Hematopoietic multipotent progenitor cell treated with erythropoietin and hydrocortisone succinate and interleukin-3 and kit ligand, for 17 days (in vitro differentiated cells): Measurements from ENCODE around the gene CBX6.
"Not testable (repeated sequence)": the region's sequence is repeated elsewhere in the genome, so short reads cannot be mapped to it uniquely, and the experiment has no call there.

ENCODE experiments used
- DNase-seq: peaks from one replicate; pipeline ENCODE4 v3.0.0-alpha.2; 2015; ENCODE audit warnings: low spot score

The CBX6 gene

DNA sequence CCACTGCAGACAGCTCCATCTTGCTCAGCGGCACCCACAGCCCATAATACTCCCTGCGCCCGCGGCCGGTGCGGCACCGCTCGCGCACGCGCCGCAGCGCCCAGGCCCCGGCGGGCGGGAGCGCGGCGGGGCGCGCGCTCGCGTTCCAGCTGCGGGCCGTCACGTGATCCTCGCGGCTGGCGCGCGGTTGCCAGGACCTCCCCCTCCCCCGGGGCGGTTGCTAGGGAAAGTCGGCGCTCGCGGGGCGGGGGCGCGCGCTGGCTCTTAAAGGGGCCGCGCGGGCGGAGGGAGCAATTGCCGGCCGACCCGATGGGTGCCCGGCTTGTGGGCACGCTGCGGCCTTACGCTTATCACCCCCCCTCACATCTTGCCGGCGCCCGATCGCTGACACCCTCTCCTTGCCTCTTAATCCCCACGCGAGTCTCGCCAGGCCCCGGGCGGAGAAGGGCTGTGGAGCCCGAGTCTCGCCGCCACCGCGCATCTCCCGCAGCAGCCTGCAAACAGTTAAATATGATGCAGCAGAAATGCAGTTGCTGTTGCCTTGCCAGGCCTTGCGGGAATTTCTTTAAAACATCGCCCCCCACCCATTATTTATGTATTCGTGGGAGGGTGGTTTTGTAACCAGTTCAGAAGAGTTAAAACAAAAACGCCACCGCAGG lies at the start of gene CBX6:
CBX6 (minus strand) TSS at position 45 of the 659 bp plus-strand sequence; CDS start at position 19, 26 bp downstream.
- peak; percentile 82 for DNase-seq

DNA sequence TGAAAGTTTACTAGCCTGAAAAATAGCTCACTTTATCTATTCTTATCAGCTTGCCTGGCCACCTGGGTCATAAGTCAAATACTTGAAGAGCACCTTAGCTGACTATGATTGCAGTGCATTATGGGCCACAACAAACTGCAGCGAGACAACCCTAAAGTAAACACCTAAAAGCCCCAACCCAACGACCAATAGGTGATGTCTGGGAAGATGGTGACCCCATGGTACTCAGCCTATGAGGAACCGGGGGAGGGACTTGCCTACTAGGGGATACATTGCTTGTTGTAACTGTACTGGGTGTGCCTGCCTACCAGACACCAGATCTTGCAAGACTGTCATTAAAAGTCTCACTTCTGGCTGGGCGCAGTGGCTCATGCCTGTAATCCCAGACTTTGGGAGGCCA lies 49.8 kb upstream of the CBX6 start:
- DNase-seq: no peak

- no peak for DNase-seq
Observed at GRCh38 chr22:38921120-38921519, 49.1 kb upstream of the CBX6 start.

GRCh38 chr22:38919631-38920190 lies 47.7 kb upstream of the CBX6 start:
- no peak for DNase-seq

DNA sequence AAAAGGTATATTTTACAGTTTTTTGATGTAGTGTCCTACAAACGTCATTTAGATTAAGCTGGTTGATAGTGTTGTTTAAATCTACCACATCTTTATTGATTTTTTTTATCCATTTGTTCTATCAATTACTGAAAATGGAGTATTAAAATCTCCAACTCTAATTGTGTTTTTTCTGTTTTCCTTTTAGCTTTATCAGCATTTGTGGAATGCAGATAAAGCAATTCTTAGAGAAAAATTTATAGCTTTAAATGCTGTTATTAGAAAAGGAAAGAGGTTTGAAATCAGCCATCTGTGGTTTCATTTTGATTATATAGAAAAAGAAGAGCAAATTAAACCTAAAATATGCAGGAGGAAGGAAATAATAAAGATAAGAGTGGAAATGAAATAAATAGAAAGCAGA lies 39.4 kb upstream of the CBX6 start:
- DNase-seq: no peak

DNA sequence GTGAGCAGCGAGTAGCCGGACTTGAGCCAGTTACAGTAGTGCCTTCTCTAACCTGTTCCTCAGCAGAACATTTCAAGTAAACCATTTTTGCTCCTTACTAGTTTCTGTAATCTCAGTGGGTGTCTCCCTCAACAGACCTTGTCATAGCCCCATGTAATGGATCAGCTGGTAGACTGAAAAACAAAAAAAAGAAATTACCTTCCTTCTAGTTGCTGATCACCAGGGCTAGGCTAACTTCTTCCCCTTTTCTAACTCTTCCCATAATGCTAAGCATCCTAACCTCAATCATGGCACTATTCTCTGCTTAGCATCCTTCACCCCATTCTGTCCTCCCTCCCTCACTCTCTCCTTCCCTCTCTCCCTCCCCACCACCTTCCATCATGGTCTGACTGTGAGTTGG lies 35.8 kb upstream of the CBX6 start:
- DNase-seq: no peak

DNA sequence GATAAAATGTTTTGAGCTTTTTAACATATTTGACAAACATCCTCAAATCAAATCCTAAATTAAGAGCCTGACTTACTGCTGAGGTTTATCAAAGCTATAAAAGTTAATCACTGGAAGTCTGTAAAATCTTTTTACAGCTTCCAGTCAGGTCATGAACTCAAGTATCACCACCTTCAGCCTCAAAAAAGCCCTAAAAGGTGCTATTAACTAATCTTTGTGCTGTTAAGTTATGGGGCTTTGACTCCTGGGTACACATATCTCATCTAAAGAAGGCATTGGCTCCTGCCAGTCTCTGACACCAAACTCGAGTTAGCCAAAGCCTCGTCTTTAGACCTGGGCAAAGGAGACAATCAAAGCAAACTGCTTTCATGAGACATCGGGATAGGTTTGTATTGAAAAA lies 34.0 kb upstream of the CBX6 start:
- DNase-seq: no peak

GRCh38 chr22:38904052-38904617 lies 32.1 kb upstream of the CBX6 start:
- not testable (repeated sequence) for DNase-seq

DNA sequence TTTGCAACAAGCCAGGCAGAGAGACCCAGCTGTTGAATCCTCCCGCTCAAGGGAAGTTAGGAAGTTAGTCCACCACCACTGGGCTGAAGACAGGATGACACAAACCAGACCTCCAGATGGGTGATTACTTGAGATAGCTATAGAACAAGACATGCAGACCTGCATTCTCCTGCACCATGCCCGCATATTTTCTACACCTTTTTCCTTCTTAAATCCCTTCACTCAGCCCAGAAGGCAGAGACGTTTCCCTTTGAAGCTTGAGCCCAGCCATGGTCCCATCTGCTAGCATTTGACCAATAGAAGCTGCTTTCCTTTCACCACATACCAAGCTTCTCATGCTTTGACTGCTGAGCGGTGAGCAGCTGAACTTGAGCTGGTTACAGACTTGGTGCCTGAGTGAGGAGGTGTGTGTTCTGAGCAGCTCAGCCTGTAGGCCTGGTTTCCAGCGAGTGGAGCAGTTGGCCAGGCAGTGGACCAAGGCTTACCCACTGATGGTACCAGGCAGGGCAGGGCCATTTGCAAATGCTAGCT lies 29.2 kb upstream of the CBX6 start:
- DNase-seq: no peak

GRCh38 chr22:38900677-38901076 lies 28.7 kb upstream of the CBX6 start:
- DNase-seq: no peak

GRCh38 chr22:38891256-38891655 lies 19.2 kb upstream of the CBX6 start:
- no peak for DNase-seq

DNA sequence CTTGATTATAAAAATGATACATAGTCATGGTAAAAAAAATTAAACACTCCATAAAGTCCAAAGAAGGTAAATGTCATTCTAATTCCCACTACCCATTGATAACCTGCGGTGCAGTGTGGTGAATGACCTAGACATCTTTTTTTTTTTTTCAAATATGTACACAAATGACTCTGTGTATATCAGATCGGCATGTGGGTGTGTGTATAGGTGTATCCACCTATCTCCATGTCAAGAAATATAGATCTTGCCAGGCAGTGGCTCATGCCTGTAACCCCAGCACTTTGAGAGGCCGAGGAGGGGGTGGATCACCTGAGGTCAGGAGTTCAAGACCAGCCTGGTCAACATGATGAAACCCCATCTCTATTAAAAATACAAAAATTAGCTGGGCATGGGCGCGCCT lies 18.4 kb upstream of the CBX6 start:
- no peak for DNase-seq

- DNase-seq: no peak
Observed at GRCh38 chr22:38886333-38886732, 14.3 kb upstream of the CBX6 start.

DNA sequence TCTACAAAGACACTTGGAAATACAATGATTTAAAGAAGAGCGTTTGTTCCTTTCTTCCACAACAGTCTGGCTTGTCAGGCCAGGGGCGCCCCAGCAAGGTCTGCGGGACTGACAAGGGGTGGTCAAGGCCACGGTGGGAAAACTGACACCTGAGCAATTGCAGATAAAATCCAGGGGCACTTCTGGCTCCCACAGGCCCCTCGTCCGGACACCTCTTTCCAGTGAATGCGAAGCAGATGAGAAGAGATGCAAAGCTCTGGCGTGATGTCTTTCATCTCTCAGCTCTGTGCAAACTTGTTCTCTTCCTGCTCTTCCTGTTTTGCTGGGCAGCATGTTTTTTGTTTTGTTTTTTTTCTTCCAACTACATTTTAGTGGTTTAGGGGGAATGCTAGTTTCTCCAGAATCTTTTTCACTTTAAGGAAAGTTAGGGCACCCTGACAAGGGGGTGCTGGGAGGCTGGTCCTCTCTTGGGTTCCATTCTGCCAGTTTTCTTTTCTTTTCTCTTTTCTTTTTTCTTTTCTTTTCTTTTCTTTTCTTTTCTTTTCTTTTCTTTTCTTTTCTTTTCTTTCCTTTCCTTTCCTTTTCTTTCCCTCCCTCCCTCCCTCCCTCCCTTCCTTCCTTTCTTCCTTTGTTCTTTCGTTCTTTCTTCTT lies 11.1 kb upstream of the CBX6 start:
- no peak for DNase-seq

- DNase-seq: no peak
Observed at GRCh38 chr22:38881997-38882879, 10.2 kb upstream of the CBX6 start.

DNA sequence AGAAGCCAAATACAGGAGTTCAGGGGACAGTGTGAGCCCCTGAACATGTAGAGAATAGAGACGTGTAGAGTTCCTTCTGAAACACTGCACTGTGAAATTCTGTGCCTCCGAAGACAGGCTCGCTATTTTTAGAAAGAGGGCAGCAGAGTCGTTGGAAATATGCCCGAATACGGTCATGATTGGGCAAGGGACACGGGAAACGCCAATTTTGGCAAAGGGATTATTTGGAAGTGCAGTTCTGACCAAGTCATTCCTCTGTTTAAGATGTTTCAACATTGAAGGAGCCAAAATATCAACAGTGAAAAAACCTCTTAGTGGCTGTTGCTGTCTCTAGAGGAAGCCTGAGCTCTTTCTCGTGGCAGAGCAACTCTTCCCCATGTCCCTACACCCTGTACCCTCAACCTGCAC lies 9.5 kb upstream of the CBX6 start:
- no peak for DNase-seq

DNA sequence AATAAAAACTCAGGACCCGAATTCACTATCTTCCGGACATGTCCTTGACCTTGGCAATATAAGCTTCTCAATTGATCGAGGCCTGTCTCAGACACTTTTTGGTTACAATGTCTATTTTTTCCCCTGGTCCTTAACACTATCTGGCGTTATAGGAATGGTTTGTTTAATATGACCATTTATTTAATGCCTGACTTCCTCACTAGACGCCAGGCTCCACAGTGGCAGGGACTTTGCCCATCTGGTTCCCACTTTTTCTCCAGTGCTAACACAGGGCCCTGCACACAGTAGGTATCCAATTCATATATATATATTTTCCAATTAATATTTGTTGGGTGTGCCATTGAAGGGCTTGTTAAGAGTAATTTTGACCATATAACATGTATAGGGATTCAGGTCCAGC lies 7.9 kb upstream of the CBX6 start:
- no peak for DNase-seq

- no peak for DNase-seq
Observed at GRCh38 chr22:38879108-38879729, 7.2 kb upstream of the CBX6 start.

GRCh38 chr22:38878001-38878400 lies 6.0 kb upstream of the CBX6 start:
- DNase-seq: no peak

- no peak for DNase-seq
Observed at GRCh38 chr22:38874529-38875222, 2.7 kb upstream of the CBX6 start.
